ENCODE measurements around the gene CCDC187.

Gene CCDC187

DNA sequence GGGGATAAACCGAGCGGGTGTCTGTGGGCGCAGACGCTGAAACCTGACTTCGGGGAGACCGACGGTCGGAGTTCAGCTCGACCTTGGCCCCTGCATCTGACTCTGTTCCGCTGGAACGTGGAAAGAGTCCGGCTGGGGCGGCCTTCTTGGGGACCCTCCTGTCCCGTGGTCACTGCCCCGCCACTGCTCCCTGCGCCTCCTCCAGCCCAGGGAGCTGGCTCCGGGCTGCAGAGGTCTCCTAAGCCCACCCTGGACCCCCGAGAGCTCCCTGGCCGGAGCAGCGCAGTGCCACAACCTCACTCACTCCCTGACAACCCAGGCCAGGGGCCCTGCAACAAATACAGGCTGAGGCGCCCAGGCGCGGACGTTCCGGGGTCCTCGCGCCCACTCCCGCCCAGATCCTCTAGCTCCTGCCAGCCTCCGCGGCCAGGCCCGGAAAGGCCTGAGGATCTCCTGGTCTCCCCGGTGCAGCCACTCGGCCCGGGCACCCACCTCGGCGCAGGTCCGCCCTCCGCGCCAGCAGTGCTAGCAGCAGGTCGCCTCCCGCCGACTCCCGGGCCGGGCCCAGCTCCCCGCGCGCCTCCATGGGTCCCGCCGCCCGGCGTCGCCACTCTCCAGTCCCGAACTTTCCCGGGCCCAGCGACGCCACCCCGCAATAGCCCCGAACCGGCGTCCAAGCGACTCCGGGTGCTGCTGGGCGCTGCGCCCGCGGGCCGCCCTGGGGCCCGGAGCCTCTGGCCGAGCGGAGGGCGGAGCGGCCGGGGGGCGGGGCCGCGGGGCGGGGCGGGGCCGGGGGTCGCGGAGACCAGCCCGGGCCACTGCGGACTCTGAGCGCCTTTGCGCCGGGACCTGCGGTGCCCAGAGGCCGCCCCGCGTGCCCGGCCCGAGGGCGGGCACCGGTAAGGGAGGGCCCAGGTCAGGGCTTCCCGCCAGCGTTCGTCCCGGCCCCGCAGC, 101.2 kb downstream of the CCDC187 start:
- no peak for DNase-seq

- DNase-seq = no peak
Observed at GRCh38 chr9:136201609-136202453, 102.1 kb downstream of the CCDC187 start.

- no peak for DNase-seq
Observed at GRCh38 chr9:136201174-136201573, 102.7 kb downstream of the CCDC187 start.

DNA sequence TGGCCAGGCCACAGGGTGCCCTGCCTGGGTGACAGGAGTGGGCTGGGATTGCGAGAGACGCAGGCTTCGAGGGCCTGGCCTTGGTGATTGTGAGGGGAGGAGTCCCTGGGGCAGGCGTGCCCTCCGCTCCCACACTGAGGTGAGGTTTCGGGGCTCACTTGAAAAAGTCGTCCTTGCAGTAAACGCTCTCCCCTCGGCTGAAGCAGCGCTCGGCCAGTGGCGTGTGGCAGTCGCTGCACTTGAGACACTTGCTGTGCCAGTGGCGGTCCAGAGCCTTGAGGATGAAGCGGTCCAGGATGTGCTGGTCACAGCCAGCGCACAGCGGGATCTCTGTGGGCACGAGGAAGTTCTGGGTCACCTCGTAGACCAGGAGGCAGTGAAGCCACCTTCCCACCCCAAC, 103.5 kb downstream of the CCDC187 start:
- no peak for DNase-seq
